SK-N-MC (cell line): ENCODE results near the gene PEX14.

Source experiments
- EZH2 ChIP-seq: fragments of 200-600 bp; sonication (generic); IDR thresholded peaks from one replicate; pipeline ENCODE4 v1.6.1; 2017; ENCODE audit warnings: antibody characterized with exemption
- FOXP2 ChIP-seq: optimal IDR thresholded peaks from 2 replicates; pipeline ENCODE3; 2011; ENCODE audit warnings: mild to moderate bottlenecking, moderate library complexity; ENCODE audit not compliant: insufficient read depth; ENCODE audit errors: extremely low read length, control extremely low read depth
- POLR2AphosphoS5 ChIP-seq: IDR thresholded peaks from 2 replicates; pipeline ENCODE4 v1.6.1; 2012; ENCODE audit warnings: mild to moderate bottlenecking, low read depth, low read length, borderline replicate concordance

DNA sequence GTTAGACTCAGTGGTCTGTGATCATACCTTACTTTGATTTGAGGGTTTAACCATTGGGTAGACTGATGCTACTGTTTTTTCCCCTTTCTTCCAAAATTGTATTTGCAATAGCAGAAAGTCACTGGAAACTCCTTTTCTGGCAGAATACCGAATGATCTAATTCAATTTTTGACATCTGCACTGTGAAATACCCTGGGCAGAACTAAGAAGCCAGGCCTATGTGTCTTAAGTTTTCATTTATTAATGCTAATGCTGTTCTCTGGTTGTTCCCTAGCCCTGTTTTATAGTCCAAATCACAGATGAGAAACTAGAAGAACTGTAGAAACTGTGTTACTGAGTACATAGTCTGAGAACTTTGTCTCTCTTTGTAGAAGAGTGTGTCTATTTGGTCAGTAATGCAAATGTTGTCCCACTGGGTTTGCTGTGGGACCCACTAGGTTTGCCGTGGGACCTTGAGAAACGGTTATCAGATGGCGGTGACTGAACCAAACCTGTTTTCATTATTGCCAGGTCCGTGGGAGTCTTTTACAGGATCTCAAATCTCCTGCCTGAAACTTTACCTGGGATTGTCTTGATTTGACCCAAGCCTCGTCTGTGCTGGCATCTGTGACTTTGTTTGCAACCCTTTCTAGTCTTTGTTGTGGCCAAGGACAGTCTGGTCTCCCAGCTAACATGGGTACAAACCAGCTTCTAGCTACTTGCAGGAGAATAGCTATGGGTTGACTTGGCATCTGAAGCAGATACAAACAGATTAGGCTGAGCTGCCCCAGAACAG is 41.4 kb downstream of the PEX14 start:
- TF ChIP-seq POLR2AphosphoS5 = no peak
- TF ChIP-seq FOXP2 = no peak
- no peak for TF ChIP-seq EZH2
